Parathyroid adenoma (tissue), 2 donors: Measurements from ENCODE around the gene DDX11.

ENCODE experiments used
- H2AFZ ChIP-seq: fragments of 300-600 bp; sonication (generic); one replicate; pipeline ENCODE4 v1.7.0; 2017; ENCODE audit warnings: antibody characterized with exemption, mild to moderate bottlenecking
- H3K27ac ChIP-seq: fragments of 300-600 bp; sonication (generic); one replicate; pipeline ENCODE4 v1.7.0; 2017
- H3K27me3 ChIP-seq: fragments of 300-600 bp; sonication (generic); one replicate; pipeline ENCODE4 v1.7.0; 2017; ENCODE audit warnings: low read length; ENCODE audit not compliant: control insufficient read depth, insufficient read depth
- H3K36me3 ChIP-seq: fragments of 300-600 bp; sonication (generic); one replicate; pipeline ENCODE4 v1.7.0; 2017; ENCODE audit warnings: low read length; ENCODE audit not compliant: control insufficient read depth, insufficient read depth
- H3K4me1 ChIP-seq: fragments of 300-600 bp; sonication (generic); one replicate; pipeline ENCODE4 v1.7.0; 2017; ENCODE audit warnings: control low read depth
- H3K4me2 ChIP-seq: fragments of 300-600 bp; sonication (generic); one replicate; pipeline ENCODE4 v1.7.0; 2017; ENCODE audit warnings: low read length
- H3K4me3 ChIP-seq: fragments of 300-600 bp; sonication (generic); one replicate; pipeline ENCODE4 v1.7.0; 2017; ENCODE audit warnings: low read depth, low read length
- H3K79me2 ChIP-seq: fragments of 300-600 bp; sonication (generic); one replicate; pipeline ENCODE4 v1.7.0; 2017; ENCODE audit warnings: control low read depth
- H3K9ac ChIP-seq: fragments of 300-600 bp; sonication (generic); one replicate; pipeline ENCODE4 v1.7.0; 2017; ENCODE audit warnings: mild to moderate bottlenecking
- H3K9me3 ChIP-seq: fragments of 300-600 bp; sonication (generic); one replicate; pipeline ENCODE4 v1.7.0; 2017; ENCODE audit warnings: low read length; ENCODE audit not compliant: control insufficient read depth
- TF ChIP-seq, protein P1 (sequence below): fragments of 300-600 bp; sonication (generic); IDR thresholded peaks from one replicate; pipeline ENCODE4 v1.7.0; 2017; ENCODE audit warnings: antibody characterized with exemption, mild to moderate bottlenecking
- donor health status: primary hyperparathyroidism.

The DDX11 gene

DNA sequence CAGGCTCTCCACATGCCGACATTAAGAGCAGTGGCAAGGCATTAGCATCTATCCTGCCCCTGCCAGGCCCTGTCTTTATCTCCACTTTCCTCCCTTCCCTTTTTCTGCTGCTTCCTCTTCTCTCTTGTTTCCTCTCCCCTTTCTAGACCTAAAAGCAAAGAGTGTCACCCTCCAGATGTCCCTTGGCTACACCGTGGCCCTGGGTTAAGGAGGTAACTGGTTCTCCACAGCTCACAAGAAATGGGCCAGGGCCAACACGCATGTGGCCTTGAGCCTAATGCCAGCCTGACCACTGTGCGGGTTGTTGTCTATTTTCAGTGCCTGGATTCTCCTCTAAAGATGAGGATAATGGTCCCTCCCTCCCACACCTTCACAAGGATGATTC is 41.7 kb upstream of the DDX11 start:
- no peaks in the 10 kb centered on the region for H3K4me1 ChIP-seq
- TF ChIP-seq, protein P1, sequence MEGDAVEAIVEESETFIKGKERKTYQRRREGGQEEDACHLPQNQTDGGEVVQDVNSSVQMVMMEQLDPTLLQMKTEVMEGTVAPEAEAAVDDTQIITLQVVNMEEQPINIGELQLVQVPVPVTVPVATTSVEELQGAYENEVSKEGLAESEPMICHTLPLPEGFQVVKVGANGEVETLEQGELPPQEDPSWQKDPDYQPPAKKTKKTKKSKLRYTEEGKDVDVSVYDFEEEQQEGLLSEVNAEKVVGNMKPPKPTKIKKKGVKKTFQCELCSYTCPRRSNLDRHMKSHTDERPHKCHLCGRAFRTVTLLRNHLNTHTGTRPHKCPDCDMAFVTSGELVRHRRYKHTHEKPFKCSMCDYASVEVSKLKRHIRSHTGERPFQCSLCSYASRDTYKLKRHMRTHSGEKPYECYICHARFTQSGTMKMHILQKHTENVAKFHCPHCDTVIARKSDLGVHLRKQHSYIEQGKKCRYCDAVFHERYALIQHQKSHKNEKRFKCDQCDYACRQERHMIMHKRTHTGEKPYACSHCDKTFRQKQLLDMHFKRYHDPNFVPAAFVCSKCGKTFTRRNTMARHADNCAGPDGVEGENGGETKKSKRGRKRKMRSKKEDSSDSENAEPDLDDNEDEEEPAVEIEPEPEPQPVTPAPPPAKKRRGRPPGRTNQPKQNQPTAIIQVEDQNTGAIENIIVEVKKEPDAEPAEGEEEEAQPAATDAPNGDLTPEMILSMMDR, result no peak
- H3K79me2 ChIP-seq, result no peaks in the 10 kb centered on the region
- H3K36me3 ChIP-seq, result no peaks in the 10 kb centered on the region
- H2AFZ ChIP-seq, result no peak overlapping the region
- no peak overlapping the region for H3K4me3 ChIP-seq
- H3K9ac ChIP-seq, result no peak overlapping the region
- H3K27ac ChIP-seq, result no peak overlapping the region
- H3K9me3 ChIP-seq, result no peaks in the 10 kb centered on the region
- no peaks in the 10 kb centered on the region for H3K27me3 ChIP-seq
- H3K4me2 ChIP-seq, result no peak overlapping the region

DNA sequence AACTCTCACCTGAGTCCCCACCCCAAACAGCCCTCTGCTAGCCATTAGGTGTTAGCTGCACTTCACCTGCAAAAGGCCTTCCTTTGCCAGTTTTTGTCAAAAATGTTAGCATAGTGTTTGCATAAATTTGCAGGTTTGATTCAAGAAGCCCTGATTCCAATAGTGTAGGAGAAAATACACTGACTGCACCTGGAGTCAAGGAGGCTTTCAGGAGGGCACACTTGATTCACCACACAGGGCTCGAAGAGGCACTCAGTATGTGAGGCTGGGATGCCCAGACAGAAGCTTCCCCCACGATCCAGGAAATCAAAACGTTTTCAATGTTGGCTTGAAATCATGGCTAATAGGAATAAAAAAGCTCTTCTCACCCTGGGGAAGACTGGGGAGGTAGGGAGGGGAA is 40.5 kb upstream of the DDX11 start:
- Histone ChIP-seq H3K4me2 (no peak overlapping the region), H3K4me3 (no peak overlapping the region), H3K9me3 (no peaks in the 10 kb centered on the region), H3K79me2 (no peaks in the 10 kb centered on the region), H3K9ac (no peak overlapping the region), H3K27me3 (no peaks in the 10 kb centered on the region), H2AFZ (no peak overlapping the region), H3K36me3 (no peaks in the 10 kb centered on the region), H3K4me1 (no peaks in the 10 kb centered on the region), H3K27ac (no peak overlapping the region)
- TF ChIP-seq, protein P1, result no peak

DNA sequence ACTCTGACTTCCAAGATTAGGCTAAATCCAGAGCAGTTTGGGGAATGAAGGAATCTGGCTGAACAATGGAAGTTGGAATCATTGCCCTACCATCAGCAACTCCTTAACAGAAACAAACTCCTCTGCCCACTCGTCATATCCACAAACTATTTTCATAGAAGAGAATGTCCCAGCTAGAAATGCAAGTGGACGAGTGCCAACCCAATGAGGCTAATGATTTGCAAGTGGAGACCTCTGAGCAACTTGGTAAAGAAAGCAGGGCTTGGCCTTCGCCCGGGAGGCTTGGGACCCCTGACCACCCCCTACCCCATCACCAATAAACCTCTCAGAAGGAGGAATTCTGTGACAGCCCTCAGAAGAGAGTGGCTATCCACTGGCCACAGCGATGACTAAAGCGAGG is 40.0 kb upstream of the DDX11 start:
- Histone ChIP-seq H3K27ac (no peak overlapping the region), H2AFZ (no peak overlapping the region), H3K27me3 (no peaks in the 10 kb centered on the region), H3K9me3 (no peaks in the 10 kb centered on the region), H3K36me3 (no peaks in the 10 kb centered on the region), H3K79me2 (no peaks in the 10 kb centered on the region), H3K4me3 (no peak overlapping the region), H3K9ac (no peak overlapping the region), H3K4me1 (no peaks in the 10 kb centered on the region), H3K4me2 (no peak overlapping the region)
- TF ChIP-seq, protein P1, result no peak

DNA sequence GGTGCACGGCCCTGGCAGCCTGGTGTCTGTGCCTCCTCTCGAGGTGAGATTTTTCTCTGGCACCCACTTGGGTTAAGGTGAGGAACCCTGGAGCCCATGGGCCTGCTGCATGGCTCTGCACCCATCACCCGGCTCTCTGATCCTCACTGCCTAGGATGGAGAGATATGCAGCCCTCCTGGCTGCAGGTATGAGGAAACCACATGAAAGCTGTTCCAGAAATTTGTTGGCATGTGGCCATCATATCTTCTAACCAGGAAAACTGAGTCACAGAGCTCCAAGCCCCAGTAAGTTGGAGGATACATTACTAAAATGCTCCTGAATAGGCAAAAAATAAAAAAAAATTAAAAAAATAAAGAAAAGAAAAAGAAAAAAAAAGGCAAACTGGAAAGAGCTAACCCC is 39.3 kb upstream of the DDX11 start:
- Histone ChIP-seq H3K4me2 (no peak overlapping the region), H3K27me3 (no peaks in the 10 kb centered on the region), H3K27ac (no peak overlapping the region), H3K4me3 (no peak overlapping the region), H3K9ac (no peak overlapping the region), H3K36me3 (no peaks in the 10 kb centered on the region), H3K4me1 (no peaks in the 10 kb centered on the region), H2AFZ (no peak overlapping the region), H3K79me2 (no peaks in the 10 kb centered on the region), H3K9me3 (no peaks in the 10 kb centered on the region)
- TF ChIP-seq, protein P1, result no peak

DNA sequence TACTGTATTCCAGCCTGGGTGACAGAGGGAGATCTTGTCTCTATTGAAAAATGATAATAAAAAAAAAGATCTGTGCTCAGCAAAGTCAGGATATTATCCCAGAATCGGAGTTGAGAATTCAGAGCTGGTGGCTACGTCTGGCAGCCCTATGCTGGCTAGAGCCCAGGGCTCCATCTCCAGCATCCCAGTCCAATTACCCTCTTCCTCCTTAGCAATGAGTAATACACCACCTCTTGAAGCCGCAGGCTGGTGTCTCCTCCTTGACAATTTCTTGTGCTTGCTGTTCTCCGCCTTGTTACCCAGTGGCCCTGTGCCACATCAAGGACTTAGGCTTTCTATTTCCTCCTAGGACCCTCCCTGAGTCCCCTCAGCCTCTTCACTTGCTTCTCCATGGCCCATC is 38.4 kb upstream of the DDX11 start:
- Histone ChIP-seq H2AFZ (no peak overlapping the region), H3K4me2 (no peak overlapping the region), H3K36me3 (no peaks in the 10 kb centered on the region), H3K27ac (no peak overlapping the region), H3K4me1 (no peaks in the 10 kb centered on the region), H3K79me2 (no peaks in the 10 kb centered on the region), H3K9me3 (no peaks in the 10 kb centered on the region), H3K9ac (no peak overlapping the region), H3K4me3 (no peak overlapping the region), H3K27me3 (no peaks in the 10 kb centered on the region)
- TF ChIP-seq, protein P1, result no peak
